ENCODE results near the gene MPO. TPM values are rescaled to one million over a fixed set of nuclear protein-coding genes. Genes with fewer than 3 reads are reported as not detected.

The MPO gene
- total RNA-seq, 1 experiment from 2014 or later = not detected

DNA sequence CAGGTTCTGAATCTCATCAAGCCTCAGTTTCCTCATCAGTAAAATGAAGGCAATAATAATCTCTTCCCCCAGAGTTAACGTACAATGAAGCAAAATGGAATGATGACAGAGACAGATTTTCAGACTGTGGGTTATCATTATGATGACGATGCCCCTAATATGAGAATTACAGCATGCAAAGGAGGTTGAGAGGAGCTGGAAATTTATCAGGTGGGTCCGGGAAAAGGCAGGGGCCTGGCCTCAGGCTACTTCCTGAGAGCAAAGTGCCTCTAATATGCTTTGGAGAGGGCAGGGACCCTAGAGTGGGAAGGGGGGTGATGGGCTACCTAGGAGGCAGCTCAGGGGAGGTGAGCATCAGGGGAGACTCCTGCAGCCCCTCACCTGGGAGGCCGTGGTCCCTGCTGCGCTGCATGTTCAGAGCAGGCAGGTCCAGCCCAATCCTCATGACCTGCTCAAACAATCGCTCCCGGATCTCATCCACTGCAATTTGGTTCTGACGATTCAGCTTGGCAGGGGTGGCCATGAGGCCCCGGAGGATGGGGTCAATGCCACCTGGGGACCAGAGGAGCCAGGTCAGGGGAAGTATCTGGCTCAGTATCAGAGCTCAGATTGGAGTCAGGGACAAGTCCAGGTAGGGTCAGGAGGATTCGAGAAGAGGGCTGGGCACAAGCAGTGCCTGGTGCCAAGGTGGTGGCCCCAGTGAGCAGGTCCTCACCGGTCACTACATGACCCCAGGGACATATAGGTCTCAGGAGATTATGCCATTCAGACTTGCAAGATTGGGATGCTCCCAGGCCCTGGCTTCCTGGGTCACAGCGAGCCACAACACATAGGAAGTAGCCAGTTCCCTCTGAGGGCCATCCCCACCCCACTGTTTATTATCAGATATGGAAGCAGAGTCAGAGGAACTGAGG, 8.1 kb downstream of the MPO start:
- no peaks in the 10 kb centered on the region for H3K79me2 ChIP-seq (ENCODE audit: insufficient read depth, low read length)
- TF ChIP-seq TCF7L2 (IDR thresholded peaks at IDR 0.05; ENCODE audit: borderline replicate concordance, extremely low read depth, insufficient read depth, insufficient read length) (no peak), ZFX (IDR thresholded peaks at IDR 0.05) (no peak), CBX3 (IDR thresholded peaks at IDR 0.05; ENCODE audit: low read depth) (no peak), SIN3A (IDR thresholded peaks at IDR 0.05; ENCODE audit: low read depth) (no peak), POLR2AphosphoS5 (IDR thresholded peaks at IDR 0.05; ENCODE audit: low read depth, low read length) (no peak), SP1 (IDR thresholded peaks at IDR 0.05; ENCODE audit: low read depth) (no peak)
- no peak overlapping the region for H3K4me2 ChIP-seq (ENCODE audit: low read length)
- DNase-seq (ENCODE audit: low read depth, low spot score) (no peak), ATAC-seq (no peak)
- H3K9me3 ChIP-seq (ENCODE audit: control insufficient read depth in 1 of 2, insufficient read depth in 1 of 2, low read depth in 1 of 2, low read length in 2 of 2) = no peaks in the 10 kb centered on the region
- H3K36me3 ChIP-seq (ENCODE audit: control insufficient read depth in 1 of 2, insufficient read depth in 2 of 2, low read length in 2 of 2) = no peaks in the 10 kb centered on the region
- ChIA-PET POLR2A (no interaction called here), RAD21 (ENCODE audit: low non-redundant PET in 1 of 2, low total read pairs in 2 of 2, uncharacterized antibody in 2 of 2, unreplicated experiment in 2 of 2) (no interaction called here), CTCF (no interaction called here)
- H3K4me3 ChIP-seq (replicated peaks in 1 of 2; ENCODE audit: low read depth in 1 of 2, low read length in 2 of 2) = no peak overlapping the region
- H3K9me2 ChIP-seq (ENCODE audit: insufficient read depth) = no peaks in the 10 kb centered on the region
- H4K20me1 ChIP-seq (ENCODE audit: insufficient read depth) = no peaks in the 10 kb centered on the region
- intact Hi-C loops (cut with micrococcal nuclease) = no loop called here
- H2AFZ ChIP-seq (ENCODE audit: low read depth, low read length, poor library complexity, severe bottlenecking) = no peak overlapping the region
- no peak overlapping the region for H3K9ac ChIP-seq (ENCODE audit: low read length)
- no peaks in the 10 kb centered on the region for H3K27me3 ChIP-seq (ENCODE audit: insufficient read depth, low read length)
- peaks cover 0 to 7% of the 10 kb centered on the region in 2 experiments; a peak in 1 of 4 replicates for H3K4me1 ChIP-seq (ENCODE audit: control insufficient read depth in 1 of 2, insufficient read depth in 2 of 2, low read length in 2 of 2)
- no peak overlapping the region for H3K27ac ChIP-seq (ENCODE audit: low read depth, low read length)
- no TSS peak for BruUV-seq (replicated peaks)

- no peaks in the 10 kb centered on the region for H3K9me3 ChIP-seq (ENCODE audit: control insufficient read depth in 1 of 2, insufficient read depth in 1 of 2, low read depth in 1 of 2, low read length in 2 of 2)
- H3K9me2 ChIP-seq (ENCODE audit: insufficient read depth) = no peaks in the 10 kb centered on the region
- no peaks in the 10 kb centered on the region for H3K36me3 ChIP-seq (ENCODE audit: control insufficient read depth in 1 of 2, insufficient read depth in 2 of 2, low read length in 2 of 2)
- ChIA-PET POLR2A (no interaction called here), CTCF (interaction anchor here (0.9 kb wide), 1 partner anchor 17 kb away, joined by 3 read pairs; no protein-coding TSS in a partner anchor), RAD21 (ENCODE audit: low non-redundant PET in 1 of 2, low total read pairs in 2 of 2, uncharacterized antibody in 2 of 2, unreplicated experiment in 2 of 2) (no interaction called here)
- H3K9ac ChIP-seq (ENCODE audit: low read length) = no peak overlapping the region
- H3K4me1 ChIP-seq (ENCODE audit: control insufficient read depth in 1 of 2, insufficient read depth in 2 of 2, low read length in 2 of 2) = peaks cover 0 to 7% of the 10 kb centered on the region in 2 experiments; a peak in 1 of 4 replicates
- no peaks in the 10 kb centered on the region for H3K79me2 ChIP-seq (ENCODE audit: insufficient read depth, low read length)
- BruUV-seq (replicated peaks) = no TSS peak
- DNase-seq (ENCODE audit: low read depth, low spot score) (no peak), ATAC-seq (no peak)
- no peak overlapping the region for H3K4me3 ChIP-seq (replicated peaks in 1 of 2; ENCODE audit: low read depth in 1 of 2, low read length in 2 of 2)
- no peaks in the 10 kb centered on the region for H4K20me1 ChIP-seq (ENCODE audit: insufficient read depth)
- no peaks in the 10 kb centered on the region for H3K27me3 ChIP-seq (ENCODE audit: insufficient read depth, low read length)
- intact Hi-C loops (cut with micrococcal nuclease) = no loop called here
- TF ChIP-seq SIN3A (IDR thresholded peaks at IDR 0.05; ENCODE audit: low read depth) (no peak), SP1 (IDR thresholded peaks at IDR 0.05; ENCODE audit: low read depth) (no peak), REST (IDR thresholded peaks at IDR 0.05; ENCODE audit: low read depth) (no peak), JUND (IDR thresholded peaks at IDR 0.05) (no peak), SRF (IDR thresholded peaks at IDR 0.05; ENCODE audit: low read depth) (no peak), CBX3 (IDR thresholded peaks at IDR 0.05; ENCODE audit: low read depth) (no peak)
- no peak overlapping the region for H3K27ac ChIP-seq (ENCODE audit: low read depth, low read length)
- H3K4me2 ChIP-seq (ENCODE audit: low read length) = no peak overlapping the region
- H2AFZ ChIP-seq (ENCODE audit: low read depth, low read length, poor library complexity, severe bottlenecking) = no peak overlapping the region
Measured at GRCh38 chr17:58271216-58271931, 9.4 kb downstream of the MPO start.
